Measurements from ENCODE around the gene MUC2.

DNA sequence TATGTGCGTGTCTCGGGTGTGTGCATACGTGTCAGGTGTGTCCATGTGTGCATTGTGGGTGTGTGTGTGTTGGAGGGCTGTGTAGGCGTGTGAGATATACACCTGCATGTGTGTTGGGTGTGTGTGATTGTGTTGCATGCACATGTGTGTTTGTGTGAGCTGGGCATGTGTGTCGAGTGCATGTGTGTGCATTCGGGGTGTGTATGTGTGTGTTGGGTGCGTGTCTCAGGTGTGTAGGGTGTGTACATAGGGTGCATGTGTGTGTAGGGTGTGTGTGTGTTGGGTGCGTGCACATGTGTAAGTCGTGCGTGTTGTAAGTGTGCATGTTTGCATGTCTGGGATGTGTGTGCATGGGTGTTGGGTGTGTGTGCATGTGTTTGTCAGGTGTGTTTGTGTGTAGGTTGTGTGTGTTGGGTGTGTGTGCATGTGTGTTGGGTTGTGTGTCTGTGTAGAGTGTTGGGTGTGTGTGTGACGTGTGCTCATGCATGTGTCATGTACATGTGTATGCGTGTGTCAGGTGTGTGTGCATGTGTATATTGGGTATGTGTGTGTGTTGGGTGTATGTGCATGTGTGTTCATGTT, 42.3 kb upstream of the MUC2 start:
- TF ChIP-seq BHLHE40 (IDR thresholded peaks at IDR 0.05; ENCODE audit: borderline replicate concordance) (no peak), TARDBP (IDR thresholded peaks at IDR 0.05) (no peak), L3MBTL2 (conservative IDR thresholded peaks at IDR 0.05) (no peak), NFRKB (IDR thresholded peaks at IDR 0.05) (no peak), ELF4 (IDR thresholded peaks at IDR 0.05) (no peak), SUZ12 (IDR thresholded peaks at IDR 0.05) (no peak), FOXM1 (IDR thresholded peaks at IDR 0.05; ENCODE audit: borderline replicate concordance) (no peak), FOXA1 (IDR thresholded peaks at IDR 0.05) (no peak), SP1 (IDR thresholded peaks at IDR 0.05) (no peak), ARNT (IDR thresholded peaks at IDR 0.05) (no peak)
- TF ChIP-seq, protein P1, sequence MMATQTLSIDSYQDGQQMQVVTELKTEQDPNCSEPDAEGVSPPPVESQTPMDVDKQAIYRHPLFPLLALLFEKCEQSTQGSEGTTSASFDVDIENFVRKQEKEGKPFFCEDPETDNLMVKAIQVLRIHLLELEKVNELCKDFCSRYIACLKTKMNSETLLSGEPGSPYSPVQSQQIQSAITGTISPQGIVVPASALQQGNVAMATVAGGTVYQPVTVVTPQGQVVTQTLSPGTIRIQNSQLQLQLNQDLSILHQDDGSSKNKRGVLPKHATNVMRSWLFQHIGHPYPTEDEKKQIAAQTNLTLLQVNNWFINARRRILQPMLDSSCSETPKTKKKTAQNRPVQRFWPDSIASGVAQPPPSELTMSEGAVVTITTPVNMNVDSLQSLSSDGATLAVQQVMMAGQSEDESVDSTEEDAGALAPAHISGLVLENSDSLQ (IDR thresholded peaks at IDR 0.05): no peak

Data from HEK293T (cell line).